Vagina (tissue), 2 donors: ENCODE measurements around the gene DRICH1. TPM values are rescaled to one million over a fixed set of nuclear protein-coding genes. Genes with fewer than 3 reads are reported as not detected.

Source experiments
- DNase-seq, 2 donors: peaks; one replicate each; pipeline ENCODE4 v3.0.0-alpha.2; 2017; ENCODE audit errors: extremely low spot score in 2 of 2
- H3K27ac ChIP-seq: fragments of 200-600 bp; sonication (generic); one replicate; pipeline ENCODE4 v1.5.1; 2019
- H3K27me3 ChIP-seq: fragments of 200-600 bp; sonication (generic); one replicate; pipeline ENCODE4 v1.5.1; 2019
- H3K36me3 ChIP-seq, 2 donors: fragments of 200-600 bp; sonication (generic); one replicate each; pipeline ENCODE4 v1.5.1; 2017 to 2019
- H3K4me1 ChIP-seq: fragments of 200-600 bp; sonication (generic); one replicate; pipeline ENCODE4 v1.5.1; 2019
- H3K4me3 ChIP-seq, 2 donors: fragments of 200-600 bp; sonication (generic); 1 replicate in 1 of 2; 2 replicates in 1 of 2; pipeline ENCODE4 v1.5.1; 2016 to 2019
- H3K9me3 ChIP-seq: fragments of 200-600 bp; sonication (generic); one replicate; pipeline ENCODE4 v1.5.1; 2019
- POLR2A ChIP-seq, 2 donors: fragments of 450-650 bp; IDR thresholded peaks; one replicate each; pipeline ENCODE4 v1.6.1; 2017; ENCODE audit warnings: antibody characterized with exemption in 2 of 2, mild to moderate bottlenecking in 2 of 2, moderate library complexity in 2 of 2
- POLR2AphosphoS5 ChIP-seq, 2 donors: sonication (generic); formaldehyde crosslinking; IDR thresholded peaks; one replicate each; pipeline ENCODE4 v1.9.0; 2017; ENCODE audit warnings: antibody characterized with exemption in 2 of 2, mild to moderate bottlenecking in 2 of 2, low read depth in 1 of 2; ENCODE audit not compliant: insufficient read depth in 1 of 2
- intact Hi-C: fragments of 100-400 bp; cut with DNase I; formaldehyde crosslinking; loops from one replicate; pipeline ENCODE4 v1.15.1; 2023
- total RNA-seq: library from RNA; depleted of rRNA; stranded (reverse); fragments of >200 nt; gene quantifications from one replicate; pipeline ENCODE4 v1.2.3, GENCODE V29; 2016
- TF ChIP-seq, protein P1 (sequence below), 3 experiments: fragments of 450-650 bp in 2 of 3; fragments of 200-600 bp in 1 of 3; sonication (generic) in 1 of 3; IDR thresholded peaks; one replicate each; pipeline ENCODE4 v1.5.1; 2017 to 2019; ENCODE audit warnings: antibody characterized with exemption in 3 of 3, mild to moderate bottlenecking in 2 of 3, moderate library complexity in 2 of 3

The DRICH1 gene
- total RNA-seq, 1 donor from 2014 or later, result not detected

DNA sequence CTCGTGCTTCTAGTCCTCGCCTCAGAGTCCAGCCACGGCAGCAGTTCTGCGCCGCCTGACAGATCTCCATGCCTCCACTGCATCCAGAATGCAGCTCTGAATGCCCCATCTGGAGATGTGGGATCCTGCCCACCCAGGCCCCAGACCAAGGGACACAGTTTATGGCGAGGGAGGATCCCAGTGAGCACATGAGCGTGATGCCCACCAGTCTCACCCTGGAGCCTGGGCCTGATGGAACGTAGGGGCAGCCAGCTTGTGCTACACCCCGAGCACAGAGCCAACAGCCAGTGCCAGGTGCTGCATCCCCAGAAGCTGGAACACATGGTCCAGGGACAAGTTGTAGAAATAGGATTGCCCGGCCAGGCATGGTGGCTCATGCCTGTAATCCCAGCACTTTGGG, 62.4 kb downstream of the DRICH1 start:
- Histone ChIP-seq H3K4me1 (peaks cover 17% of the 10 kb centered on the region), H3K27ac (no peak overlapping the region), H3K36me3 (no peaks in the 10 kb centered on the region), H3K9me3 (no peaks in the 10 kb centered on the region), H3K4me3 (no peak overlapping the region), H3K27me3 (no peaks in the 10 kb centered on the region)
- no peak for DNase-seq
- intact Hi-C loops, result no loop called here
- TF ChIP-seq POLR2A (IDR thresholded peaks at IDR 0.05) (no peak), POLR2AphosphoS5 (IDR thresholded peaks at IDR 0.05; ENCODE audit: insufficient read depth in 1 of 2, low read depth in 1 of 2) (no peak)
- TF ChIP-seq, protein P1, sequence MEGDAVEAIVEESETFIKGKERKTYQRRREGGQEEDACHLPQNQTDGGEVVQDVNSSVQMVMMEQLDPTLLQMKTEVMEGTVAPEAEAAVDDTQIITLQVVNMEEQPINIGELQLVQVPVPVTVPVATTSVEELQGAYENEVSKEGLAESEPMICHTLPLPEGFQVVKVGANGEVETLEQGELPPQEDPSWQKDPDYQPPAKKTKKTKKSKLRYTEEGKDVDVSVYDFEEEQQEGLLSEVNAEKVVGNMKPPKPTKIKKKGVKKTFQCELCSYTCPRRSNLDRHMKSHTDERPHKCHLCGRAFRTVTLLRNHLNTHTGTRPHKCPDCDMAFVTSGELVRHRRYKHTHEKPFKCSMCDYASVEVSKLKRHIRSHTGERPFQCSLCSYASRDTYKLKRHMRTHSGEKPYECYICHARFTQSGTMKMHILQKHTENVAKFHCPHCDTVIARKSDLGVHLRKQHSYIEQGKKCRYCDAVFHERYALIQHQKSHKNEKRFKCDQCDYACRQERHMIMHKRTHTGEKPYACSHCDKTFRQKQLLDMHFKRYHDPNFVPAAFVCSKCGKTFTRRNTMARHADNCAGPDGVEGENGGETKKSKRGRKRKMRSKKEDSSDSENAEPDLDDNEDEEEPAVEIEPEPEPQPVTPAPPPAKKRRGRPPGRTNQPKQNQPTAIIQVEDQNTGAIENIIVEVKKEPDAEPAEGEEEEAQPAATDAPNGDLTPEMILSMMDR (IDR thresholded peaks at IDR 0.05), result no peak

DNA sequence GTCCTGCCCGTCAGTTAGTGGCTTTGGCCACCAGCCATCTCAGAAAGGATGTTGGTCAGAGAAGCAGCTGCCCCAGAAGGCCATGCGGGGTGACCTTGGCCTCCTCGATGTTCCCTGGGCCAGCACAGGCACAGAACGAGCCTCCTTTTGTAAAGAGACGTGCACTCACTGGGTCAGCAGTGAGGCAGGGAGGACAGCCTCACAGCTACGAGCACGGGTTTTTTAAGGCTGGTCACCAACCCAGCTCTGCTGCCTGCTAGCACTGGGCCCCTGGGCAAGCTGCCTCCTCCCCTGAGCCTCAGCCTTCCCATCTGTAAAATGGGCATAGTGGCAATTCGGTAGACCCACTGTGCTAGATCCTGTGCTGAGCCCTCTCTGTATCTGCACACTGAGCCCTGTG, 62.8 kb downstream of the DRICH1 start:
- Histone ChIP-seq H3K27ac (no peak overlapping the region), H3K4me3 (no peak overlapping the region), H3K36me3 (no peaks in the 10 kb centered on the region), H3K9me3 (no peaks in the 10 kb centered on the region), H3K27me3 (no peaks in the 10 kb centered on the region), H3K4me1 (peaks cover 17% of the 10 kb centered on the region)
- intact Hi-C loops, result no loop called here
- TF ChIP-seq POLR2A (IDR thresholded peaks at IDR 0.05), result no peak
- TF ChIP-seq POLR2AphosphoS5 (IDR thresholded peaks at IDR 0.05; ENCODE audit: insufficient read depth in 1 of 2, low read depth in 1 of 2), result no peak
- TF ChIP-seq, protein P1 (IDR thresholded peaks at IDR 0.05), result no peak
- no peak for DNase-seq

DNA sequence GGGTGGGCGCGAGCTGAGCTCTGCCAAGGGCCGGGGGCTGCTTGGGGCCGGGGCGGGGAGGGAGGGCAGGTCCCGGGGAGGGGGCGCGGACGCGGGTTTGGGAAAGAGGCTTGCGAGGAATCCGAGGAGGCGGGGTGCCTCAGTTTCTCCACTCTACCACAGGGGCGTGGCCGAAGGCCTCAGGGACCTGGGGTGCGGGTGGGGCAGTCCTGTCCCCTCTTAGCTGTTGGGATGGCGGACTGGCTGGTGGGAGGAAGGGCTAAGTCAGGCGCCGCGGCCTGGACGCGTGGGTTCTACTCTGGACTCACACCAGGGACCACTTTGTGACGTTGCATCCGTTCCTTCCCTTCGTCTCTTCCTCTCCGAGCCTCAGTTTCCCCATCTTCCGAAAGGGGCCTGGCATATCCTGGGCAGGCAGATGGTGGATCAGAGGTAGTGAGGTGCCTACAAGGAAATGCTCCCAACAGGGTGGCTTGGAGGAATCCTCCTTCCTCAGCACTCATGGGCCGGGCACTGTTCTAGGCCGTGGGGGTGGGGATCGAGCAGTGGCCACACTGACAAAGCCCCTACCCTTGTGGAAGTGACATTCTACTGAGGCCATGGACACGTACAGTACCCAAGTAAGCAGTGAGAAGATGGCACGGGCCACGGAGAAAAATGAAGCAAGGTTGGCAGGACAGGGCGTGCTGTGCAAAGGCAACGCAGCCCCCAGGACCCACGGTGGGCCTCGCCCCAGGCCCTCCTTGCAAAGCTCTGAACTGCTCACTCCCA, 65.2 kb downstream of the DRICH1 start:
- Histone ChIP-seq H3K4me3 (peak overlapping the region; percentile 41 to 59), H3K27ac (no peak overlapping the region), H3K36me3 (no peaks in the 10 kb centered on the region), H3K9me3 (no peaks in the 10 kb centered on the region), H3K27me3 (no peaks in the 10 kb centered on the region), H3K4me1 (peaks cover 17% of the 10 kb centered on the region)
- DNase-seq, result no peak
- intact Hi-C loops, result no loop called here
- TF ChIP-seq, protein P1 (IDR thresholded peaks at IDR 0.05), result no peak
- TF ChIP-seq POLR2AphosphoS5 (IDR thresholded peaks at IDR 0.05; ENCODE audit: insufficient read depth in 1 of 2, low read depth in 1 of 2), result no peak

DNA sequence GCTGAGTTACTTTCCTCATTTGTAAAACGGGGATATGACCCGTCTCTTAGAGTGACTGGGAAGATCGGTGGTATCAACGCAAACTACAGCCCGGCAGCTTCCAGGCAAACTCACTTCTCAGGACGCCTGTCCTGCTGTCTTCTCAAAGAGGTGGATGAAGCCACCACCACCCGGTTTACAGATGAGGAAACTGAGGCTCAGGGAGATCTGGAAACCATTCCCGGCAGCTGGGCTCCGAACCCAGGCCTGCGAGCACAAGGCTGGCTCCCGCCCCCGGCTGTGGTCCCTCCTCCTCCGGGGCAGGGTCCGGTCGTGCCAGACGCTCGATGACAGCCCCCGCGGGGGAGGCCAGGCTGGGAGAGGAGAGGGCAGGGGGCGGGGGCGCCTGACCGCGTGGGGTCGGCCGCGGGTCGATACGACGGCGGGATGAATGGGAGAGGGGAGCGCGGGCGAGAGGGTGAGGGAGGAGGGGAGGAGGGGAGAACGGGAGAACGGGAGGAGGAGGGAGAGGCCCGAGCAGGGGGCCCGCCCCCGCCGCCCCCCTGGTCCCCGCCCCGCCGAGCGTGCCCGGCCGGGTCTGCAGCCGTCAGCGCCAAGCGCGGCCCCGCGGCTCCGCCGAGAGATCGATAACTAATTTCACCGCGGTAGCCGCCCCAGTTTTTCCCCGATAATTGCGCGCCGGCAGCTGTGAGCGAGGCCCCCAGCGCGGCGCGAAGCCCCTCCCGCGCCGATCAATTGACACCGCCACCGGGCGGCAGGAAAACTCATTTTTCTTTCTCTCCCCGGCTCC, 66.0 kb downstream of the DRICH1 start:
- peak overlapping the region; percentile 4 for H3K27ac ChIP-seq
- H3K9me3 ChIP-seq, result no peaks in the 10 kb centered on the region
- peaks cover 17% of the 10 kb centered on the region for H3K4me1 ChIP-seq
- peak overlapping the region; percentile 41 to 59 for H3K4me3 ChIP-seq
- TF ChIP-seq POLR2A (IDR thresholded peaks at IDR 0.05) (no peak), POLR2AphosphoS5 (IDR thresholded peaks at IDR 0.05; ENCODE audit: insufficient read depth in 1 of 2, low read depth in 1 of 2) (no peak)
- TF ChIP-seq, protein P1 (IDR thresholded peaks at IDR 0.05), result no peak
- H3K36me3 ChIP-seq, result no peaks in the 10 kb centered on the region
- no peak for DNase-seq
- intact Hi-C loops, result no loop called here
- H3K27me3 ChIP-seq, result no peaks in the 10 kb centered on the region
